Activated CD4-positive, alpha-beta memory T cell treated with anti-CD3 and anti-CD28 coated beads for 36 hours (primary cell): ENCODE results near the gene DNAH8. TPM values are rescaled to one million over a fixed set of nuclear protein-coding genes. Genes with fewer than 3 reads are reported as not detected.

Experiments used
- CTCF ChIA-PET: fragments of 350-600 bp; sonication (Branson Sonifier 250); formaldehyde crosslinking; loops from one replicate; lab custom pipeline; 2021; ENCODE audit warnings: antibody characterized with exemption, inconsistent platforms; lab: Charles Lee
- POLR2A ChIA-PET: fragments of 350-600 bp; sonication (Branson Sonifier 250); formaldehyde crosslinking; loops from one replicate; lab custom pipeline; 2021; ENCODE audit warnings: antibody characterized with exemption; lab: Charles Lee
- DNase-seq: peaks from one replicate; pipeline ENCODE4 v3.0.0-alpha.2; 2020
- H3K27ac Mint-ChIP-seq: one replicate; pipeline ENCODE4 v1.8.0; 2021; ENCODE audit warnings: mixed read lengths
- H3K27me3 Mint-ChIP-seq: one replicate; pipeline ENCODE4 v1.8.0; 2021; ENCODE audit warnings: mixed read lengths
- H3K36me3 Mint-ChIP-seq: one replicate; pipeline ENCODE4 v1.8.0; 2021; ENCODE audit warnings: mixed read lengths
- H3K4me1 Mint-ChIP-seq: one replicate; pipeline ENCODE4 v1.8.0; 2021; ENCODE audit warnings: low read depth, mixed read lengths
- H3K4me3 Mint-ChIP-seq: one replicate; pipeline ENCODE4 v1.8.0; 2021; ENCODE audit warnings: mild to moderate bottlenecking, mixed read lengths
- H3K9me3 Mint-ChIP-seq: one replicate; pipeline ENCODE4 v1.8.0; 2021; ENCODE audit warnings: mixed read lengths
- intact Hi-C: fragments of 100-400 bp; cut with micrococcal nuclease; formaldehyde crosslinking; loops from one replicate; pipeline ENCODE4 v1.15.1; 2023
- total RNA-seq, 2 experiments: library from RNA; stranded (reverse); gene quantifications; one replicate each; pipeline ENCODE4 v1.2.3, GENCODE V29; 2021

The DNAH8 gene, protein sequence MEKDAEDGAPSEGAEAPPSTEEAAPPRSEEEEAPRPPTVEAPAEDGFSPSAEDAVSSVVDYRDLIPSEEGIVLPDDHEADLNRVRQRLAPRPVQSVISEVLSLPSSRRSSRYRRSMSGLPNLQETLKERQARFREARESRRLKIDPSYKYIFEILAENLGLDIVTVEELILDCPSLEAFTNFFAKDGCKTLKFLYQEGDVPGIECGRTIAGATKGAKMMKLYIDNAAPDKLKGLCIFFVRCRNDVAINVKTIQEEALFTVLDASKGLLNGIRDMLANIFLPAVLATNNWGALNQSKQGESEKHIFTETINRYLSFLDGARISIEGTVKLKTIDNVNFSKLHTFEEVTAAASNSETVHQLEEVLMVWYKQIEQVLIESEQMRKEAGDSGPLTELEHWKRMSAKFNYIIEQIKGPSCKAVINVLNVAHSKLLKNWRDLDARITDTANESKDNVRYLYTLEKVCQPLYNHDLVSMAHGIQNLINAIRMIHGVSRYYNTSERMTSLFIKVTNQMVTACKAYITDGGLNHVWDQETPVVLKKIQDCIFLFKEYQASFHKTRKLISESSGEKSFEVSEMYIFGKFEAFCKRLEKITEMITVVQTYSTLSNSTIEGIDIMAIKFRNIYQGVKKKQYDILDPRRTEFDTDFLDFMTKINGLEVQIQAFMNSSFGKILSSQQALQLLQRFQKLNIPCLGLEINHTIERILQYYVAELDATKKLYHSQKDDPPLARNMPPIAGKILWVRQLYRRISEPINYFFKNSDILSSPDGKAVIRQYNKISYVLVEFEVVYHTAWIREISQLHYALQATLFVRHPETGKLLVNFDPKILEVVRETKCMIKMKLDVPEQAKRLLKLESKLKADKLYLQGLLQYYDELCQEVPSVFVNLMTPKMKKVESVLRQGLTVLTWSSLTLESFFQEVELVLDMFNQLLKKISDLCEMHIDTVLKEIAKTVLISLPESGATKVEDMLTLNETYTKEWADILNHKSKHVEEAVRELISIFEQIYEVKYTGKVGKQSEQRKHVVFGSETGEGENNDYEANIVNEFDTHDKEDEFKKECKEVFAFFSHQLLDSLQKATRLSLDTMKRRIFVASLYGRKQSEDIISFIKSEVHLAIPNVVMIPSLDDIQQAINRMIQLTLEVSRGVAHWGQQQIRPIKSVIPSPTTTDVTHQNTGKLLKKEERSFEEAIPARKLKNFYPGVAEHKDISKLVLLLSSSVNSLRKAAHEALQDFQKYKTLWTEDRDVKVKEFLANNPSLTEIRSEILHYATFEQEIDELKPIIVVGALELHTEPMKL (N-terminal part only)
- total RNA-seq, result under 1 TPM; 0.02 to 0.22 TPM

DNA sequence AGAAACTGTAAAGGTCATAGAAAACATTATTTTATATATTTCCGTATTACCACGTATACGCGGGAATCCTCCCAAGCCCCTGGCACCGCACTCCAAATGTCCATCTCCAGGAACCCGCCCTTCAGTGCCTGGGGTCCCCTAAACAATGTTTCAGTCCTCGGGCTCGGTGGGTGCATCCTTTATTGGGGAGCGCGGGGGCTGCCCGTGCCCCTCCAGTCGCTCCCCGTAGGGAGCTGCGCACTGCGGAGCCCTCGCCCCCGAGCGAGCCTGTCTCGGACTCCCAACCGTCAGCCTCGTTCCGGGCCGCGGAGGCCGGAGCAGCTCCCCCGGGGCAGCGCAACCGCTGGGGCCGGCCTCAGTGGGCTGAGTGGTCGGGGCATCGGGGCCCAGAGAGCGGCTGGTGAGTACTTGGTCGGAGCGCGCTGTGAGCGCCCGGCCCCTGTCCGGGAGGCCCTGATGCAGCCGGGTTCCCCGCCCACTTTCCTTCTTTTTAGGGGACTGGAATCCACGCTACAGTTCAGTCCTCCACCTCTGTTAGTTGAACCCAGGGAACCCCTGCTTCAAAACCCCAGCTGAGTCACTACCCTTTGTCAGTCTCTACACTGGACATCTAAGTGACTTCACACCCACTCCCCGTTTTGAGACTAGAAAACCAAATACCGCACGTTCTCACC is at the start of gene DNAH8:
TSS of gene DNAH8 (plus strand) at position 296 of the 674 bp plus-strand sequence. CDS start 7,499 bp downstream, outside the sequence.
- intact Hi-C loops, result no loop called here
- Mint-ChIP-seq H3K4me3 (peak within 1 kb of the TSS; percentile 17), H3K27me3 (peaks cover 28% of the 10 kb centered on the region), H3K27ac (peak within 1 kb of the TSS; percentile 42), H3K4me1 (peaks cover 15% of the 10 kb centered on the region), H3K9me3 (no peaks in the 10 kb centered on the region), H3K36me3 (no peaks in the 10 kb centered on the region)
- ChIA-PET POLR2A (interaction anchor here (0.8 to 0.9 kb wide), 2 partner anchors 10 to 12 kb away, joined by 3 read pairs; partner anchors contain the start of gene GLO1), CTCF (interaction anchor here (1.2 kb wide), 1 partner anchor 221 kb away, joined by 3 read pairs; no protein-coding TSS in a partner anchor)
- peak; percentile 12 for DNase-seq

DNA sequence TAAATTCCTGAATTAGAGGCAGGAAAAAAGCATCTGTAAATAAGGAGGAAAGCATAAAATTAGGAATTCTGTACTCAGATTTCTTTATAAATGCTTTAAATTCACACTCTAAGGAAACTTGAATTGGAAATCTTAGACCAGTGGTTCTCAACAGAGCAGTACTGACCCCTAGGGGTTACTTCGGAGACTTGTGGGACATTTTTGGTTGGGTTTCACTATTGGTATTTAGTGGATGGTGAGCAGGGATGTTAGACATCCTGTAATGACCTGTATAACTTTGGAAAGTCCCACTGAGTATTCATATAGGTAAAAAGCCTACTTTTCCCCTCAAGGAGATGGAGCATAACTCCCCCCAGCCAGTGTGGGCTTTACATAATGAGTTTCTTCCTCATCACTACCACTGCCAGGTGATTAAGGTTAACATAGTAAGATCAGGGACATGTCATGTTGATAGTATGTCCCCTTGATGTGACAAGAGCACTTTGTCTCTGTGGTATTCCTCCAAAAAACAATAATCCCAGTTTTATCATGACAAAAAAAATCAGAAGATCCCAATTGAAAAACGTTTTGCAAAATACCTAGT is 43.1 kb upstream of the DNAH8 start:
- CTCF ChIA-PET, result interaction anchor here (1.2 kb wide), 1 partner anchor 178 kb away, joined by 4 read pairs; no protein-coding TSS in a partner anchor
- peaks cover 2% of the 10 kb centered on the region for H3K9me3 Mint-ChIP-seq
- DNase-seq, result peak; percentile 39
- POLR2A ChIA-PET, result no interaction called here
- peaks cover 38% of the 10 kb centered on the region for H3K4me1 Mint-ChIP-seq
- intact Hi-C loops, result loop anchor here (1.0 to 10.0 kb wide), 5 partner anchors 25 to 967 kb away; no protein-coding TSS in a partner anchor
- no peaks in the 10 kb centered on the region for H3K27me3 Mint-ChIP-seq
- no peak overlapping the region for H3K4me3 Mint-ChIP-seq
- peaks cover 25% of the 10 kb centered on the region for H3K36me3 Mint-ChIP-seq
- H3K27ac Mint-ChIP-seq, result peak overlapping the region; percentile 20

DNA sequence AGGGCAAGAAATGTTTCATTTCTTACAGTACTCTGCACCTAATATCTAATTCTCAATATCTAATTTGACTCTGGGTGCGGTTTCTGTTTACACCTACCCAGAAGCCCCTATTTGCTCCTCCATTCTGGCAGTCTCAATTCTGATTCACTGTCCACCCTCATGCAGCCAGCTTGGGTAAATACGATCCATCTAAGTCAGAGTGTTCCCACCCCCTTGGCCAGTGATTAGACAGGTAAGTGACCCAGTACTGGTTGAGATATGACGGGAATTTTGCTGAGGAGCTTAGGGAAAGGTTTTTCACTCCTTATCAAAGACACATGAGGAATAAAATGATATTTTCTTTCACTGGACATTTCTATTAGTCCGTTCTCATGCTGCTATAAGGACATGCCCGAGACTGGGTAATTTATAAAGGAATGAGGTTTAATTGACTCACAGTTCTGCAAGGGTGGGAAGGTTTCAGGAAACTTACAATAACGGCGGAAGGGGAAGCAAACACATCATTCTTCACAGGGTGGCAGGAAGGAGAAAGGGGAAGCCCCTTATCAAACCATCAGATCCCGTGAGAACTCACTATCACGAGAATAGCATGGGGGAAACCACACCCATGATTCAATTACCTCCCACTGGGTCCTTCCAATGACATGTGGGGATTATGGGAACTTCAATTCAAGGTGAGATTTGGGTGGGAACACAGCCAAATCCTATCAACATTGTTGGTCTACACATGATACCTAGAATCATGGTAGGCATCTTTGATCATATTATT is 41.5 kb upstream of the DNAH8 start:
- Mint-ChIP-seq H3K9me3 (peaks cover 2% of the 10 kb centered on the region), H3K4me1 (peaks cover 42% of the 10 kb centered on the region), H3K4me3 (no peak overlapping the region), H3K36me3 (peaks cover 33% of the 10 kb centered on the region), H3K27ac (peak overlapping the region; percentile 76), H3K27me3 (no peaks in the 10 kb centered on the region)
- POLR2A ChIA-PET, result interaction anchor here (0.6 kb wide), 1 partner anchor 195 kb away, joined by 6 read pairs; no protein-coding TSS in a partner anchor
- CTCF ChIA-PET, result interaction anchor here (0.8 kb wide), 1 partner anchor 981 kb away, joined by 3 read pairs; no protein-coding TSS in a partner anchor
- intact Hi-C loops, result loop anchor here (2.0 to 10.0 kb wide), 3 partner anchors 23 to 969 kb away; no protein-coding TSS in a partner anchor
- peak; percentile 37 for DNase-seq

DNA sequence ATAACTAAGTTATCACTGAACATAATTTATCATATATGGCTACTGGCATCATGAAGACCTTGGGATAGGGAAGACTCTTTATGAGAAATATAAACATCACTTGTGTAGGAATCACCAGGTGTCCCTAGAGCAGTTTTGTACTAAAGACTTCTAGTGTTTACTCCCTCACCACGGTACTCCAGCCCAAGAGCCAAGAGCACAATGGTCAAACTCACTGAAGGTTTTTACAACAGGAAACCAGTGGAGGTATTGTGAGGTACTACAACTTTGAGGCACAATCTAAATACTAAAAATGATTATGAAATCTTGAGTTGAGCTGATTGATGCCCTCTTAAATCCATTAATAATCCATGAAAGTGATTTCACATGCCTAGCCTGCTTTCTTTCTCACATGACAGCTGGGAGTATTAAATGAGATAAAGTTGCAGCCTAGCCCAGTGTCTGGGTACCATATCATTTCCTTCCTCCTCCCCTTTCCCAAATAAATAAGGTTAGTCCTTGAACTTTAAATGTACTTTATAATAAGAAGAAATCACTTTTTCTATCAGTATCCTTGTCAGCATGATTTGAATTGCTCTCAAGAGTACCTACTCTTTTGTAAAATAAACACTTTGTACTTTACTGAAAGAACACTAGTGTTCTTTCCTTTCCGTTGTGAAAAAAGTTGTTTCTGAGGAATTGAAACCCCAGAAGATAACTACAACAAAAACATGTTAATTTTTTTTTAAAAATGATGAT is 38.7 kb upstream of the DNAH8 start:
- no peak for DNase-seq
- intact Hi-C loops, result loop anchor here (10.0 kb wide), 1 partner anchor 972 kb away; no protein-coding TSS in a partner anchor
- peak overlapping the region; percentile 21 for H3K27ac Mint-ChIP-seq
- peaks cover 2% of the 10 kb centered on the region for H3K9me3 Mint-ChIP-seq
- H3K4me3 Mint-ChIP-seq, result no peak overlapping the region
- peaks cover 42% of the 10 kb centered on the region for H3K4me1 Mint-ChIP-seq
- POLR2A ChIA-PET, result no interaction called here
- CTCF ChIA-PET, result no interaction called here
- no peaks in the 10 kb centered on the region for H3K27me3 Mint-ChIP-seq
- peaks cover 36% of the 10 kb centered on the region for H3K36me3 Mint-ChIP-seq

DNA sequence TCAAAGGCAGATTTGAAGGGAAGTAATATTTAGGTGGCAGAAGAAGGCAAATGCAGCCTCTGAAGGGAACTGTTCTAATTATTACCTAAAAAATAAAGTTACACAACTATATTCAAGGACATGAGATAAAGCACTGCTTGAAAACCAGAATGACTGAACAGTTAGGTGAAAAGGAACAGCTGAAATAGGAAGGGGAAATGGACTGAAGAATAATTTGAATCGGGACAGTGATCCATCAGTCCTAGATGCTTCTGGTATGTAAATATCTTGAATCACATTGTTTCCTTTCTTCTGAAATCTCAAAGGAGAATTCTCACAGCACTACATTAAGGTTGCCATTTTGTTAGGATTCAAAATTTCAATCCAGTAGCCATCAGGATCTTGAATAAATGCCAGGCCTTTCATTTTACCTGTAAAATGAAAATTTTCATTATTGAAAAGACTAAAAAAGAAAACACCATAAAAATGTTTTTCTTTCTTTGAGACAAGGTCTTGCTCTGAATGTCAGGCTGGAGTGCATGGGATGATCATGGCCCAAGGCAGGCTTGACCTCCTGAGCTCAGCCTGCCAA is 38.1 kb upstream of the DNAH8 start:
- H3K4me1 Mint-ChIP-seq, result peaks cover 40% of the 10 kb centered on the region
- POLR2A ChIA-PET, result no interaction called here

DNA sequence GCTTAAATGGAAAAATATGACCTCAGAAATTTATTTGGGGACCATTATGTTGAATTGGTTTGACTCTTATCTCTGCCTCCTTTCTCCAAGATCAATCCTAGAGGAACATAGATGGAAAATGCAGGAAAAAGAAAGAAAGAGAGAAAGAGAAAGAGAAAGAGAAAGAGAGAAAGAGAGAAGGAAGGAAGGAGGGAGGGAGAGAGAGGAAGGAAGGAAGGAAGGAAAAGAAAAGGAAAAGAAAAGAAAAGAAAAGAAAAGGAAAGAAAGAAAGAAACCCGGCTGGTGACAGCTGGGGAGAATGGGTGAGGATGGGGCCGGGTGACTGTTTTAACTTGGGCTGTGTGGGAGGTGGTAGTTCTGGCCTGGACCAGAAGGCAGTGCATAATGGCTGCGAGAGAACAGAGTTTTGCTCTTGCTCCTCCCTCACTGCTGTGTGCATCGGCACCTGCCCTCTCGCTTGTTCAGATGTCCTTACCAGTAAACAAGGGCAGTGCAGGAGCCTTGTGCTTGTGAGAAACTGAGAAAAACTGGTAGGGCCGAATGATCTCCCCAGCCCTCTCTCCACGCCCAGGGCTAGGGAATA is 36.8 kb upstream of the DNAH8 start:
- Mint-ChIP-seq H3K4me3 (no peak overlapping the region), H3K27ac (no peak overlapping the region)
- intact Hi-C loops, result loop anchor here (10.0 kb wide), 1 partner anchor 973 kb away; no protein-coding TSS in a partner anchor

More for the DNA sequence above, 38.1 kb upstream of the DNAH8 start:
- H3K27me3 Mint-ChIP-seq, result no peaks in the 10 kb centered on the region
- H3K9me3 Mint-ChIP-seq, result peaks cover 2% of the 10 kb centered on the region
- no peak for DNase-seq
- CTCF ChIA-PET, result no interaction called here
- peaks cover 43% of the 10 kb centered on the region for H3K36me3 Mint-ChIP-seq
- H3K4me3 Mint-ChIP-seq, result no peak overlapping the region
- H3K27ac Mint-ChIP-seq, result peak overlapping the region; percentile 43
- intact Hi-C loops, result loop anchor here (10.0 kb wide), 1 partner anchor 972 kb away; no protein-coding TSS in a partner anchor

DNA sequence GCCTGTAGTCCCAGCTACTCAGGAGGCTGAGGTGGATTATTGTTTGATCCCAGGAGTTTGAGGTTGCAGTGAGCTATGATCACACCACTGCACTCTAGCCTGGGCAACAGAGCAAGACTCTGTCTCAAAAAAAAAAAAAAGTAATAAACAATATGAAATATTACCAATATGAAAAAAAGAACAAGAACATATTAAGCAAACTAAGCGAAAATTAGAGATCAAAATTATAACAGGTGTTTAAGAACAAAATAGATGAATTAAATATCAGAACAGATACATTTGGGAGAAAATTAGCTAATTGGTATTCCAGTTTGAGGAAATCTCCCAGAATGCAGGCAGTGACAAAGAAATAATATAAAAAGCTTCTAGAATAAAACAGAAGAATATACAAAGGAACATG is 35.4 kb upstream of the DNAH8 start:
- peaks cover 42% of the 10 kb centered on the region for H3K36me3 Mint-ChIP-seq
- H3K4me3 Mint-ChIP-seq, result no peak overlapping the region
- DNase-seq, result no peak
- ChIA-PET POLR2A (no interaction called here), CTCF (no interaction called here)
- no peaks in the 10 kb centered on the region for H3K27me3 Mint-ChIP-seq
- intact Hi-C loops, result loop anchor here (10.0 kb wide), 1 partner anchor 975 kb away; no protein-coding TSS in a partner anchor
- H3K4me1 Mint-ChIP-seq, result peaks cover 20% of the 10 kb centered on the region
- no peak overlapping the region for H3K27ac Mint-ChIP-seq
- H3K9me3 Mint-ChIP-seq, result no peaks in the 10 kb centered on the region

More for the DNA sequence above, 36.8 kb upstream of the DNAH8 start:
- Mint-ChIP-seq H3K4me1 (peaks cover 33% of the 10 kb centered on the region), H3K36me3 (peaks cover 44% of the 10 kb centered on the region), H3K27me3 (no peaks in the 10 kb centered on the region), H3K9me3 (peaks cover 2% of the 10 kb centered on the region)
- POLR2A ChIA-PET, result no interaction called here
- CTCF ChIA-PET, result no interaction called here
- DNase-seq, result no peak

DNA sequence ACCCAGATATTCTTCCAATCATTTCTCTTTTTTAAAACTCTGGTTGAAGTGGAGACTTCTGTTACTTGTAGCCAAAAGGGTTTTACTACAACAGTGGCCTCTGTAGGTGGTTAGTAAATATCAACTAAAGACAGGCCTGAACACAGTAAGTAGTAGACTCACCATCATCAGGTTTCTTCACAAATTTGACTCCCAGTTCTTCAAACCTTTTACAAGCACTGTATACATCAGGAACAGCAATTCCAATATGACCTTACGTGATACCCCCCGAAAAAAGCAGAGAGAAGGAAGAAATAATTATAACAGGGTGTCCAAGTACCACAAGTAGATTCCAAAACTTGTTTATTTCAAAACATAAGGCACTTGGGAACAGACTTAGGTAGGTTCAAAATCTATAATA is 33.3 kb upstream of the DNAH8 start:
- intact Hi-C loops, result no loop called here
- Mint-ChIP-seq H3K36me3 (peaks cover 24% of the 10 kb centered on the region), H3K4me3 (no peak overlapping the region), H3K9me3 (no peaks in the 10 kb centered on the region), H3K27me3 (no peaks in the 10 kb centered on the region), H3K27ac (no peak overlapping the region), H3K4me1 (peaks cover 5% of the 10 kb centered on the region)
- DNase-seq, result no peak
- ChIA-PET CTCF (no interaction called here), POLR2A (no interaction called here)

DNA sequence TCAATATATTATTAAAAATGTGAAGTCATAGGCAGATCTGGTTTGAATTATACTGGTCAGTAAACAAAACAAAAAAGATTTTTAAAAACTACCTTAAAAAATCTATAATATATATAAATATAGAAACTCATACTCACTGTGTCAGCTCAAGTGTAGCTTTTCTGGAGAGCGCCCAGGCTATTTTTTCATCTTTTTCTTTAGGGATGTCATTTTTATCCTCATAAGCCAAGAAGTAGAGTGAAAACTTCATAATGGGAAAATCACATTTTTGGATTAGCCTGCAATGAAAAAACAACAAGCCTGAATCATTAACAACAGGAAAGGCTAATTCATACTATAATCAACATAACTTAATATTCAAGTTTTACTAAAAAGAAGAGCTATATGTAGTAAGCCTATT is 30.9 kb upstream of the DNAH8 start:
- H3K36me3 Mint-ChIP-seq, result peaks cover 15% of the 10 kb centered on the region
- H3K4me1 Mint-ChIP-seq, result peaks cover 7% of the 10 kb centered on the region
- H3K4me3 Mint-ChIP-seq, result no peak overlapping the region
- H3K9me3 Mint-ChIP-seq, result no peaks in the 10 kb centered on the region
- intact Hi-C loops, result no loop called here
- no peak overlapping the region for H3K27ac Mint-ChIP-seq
- no peak for DNase-seq
- CTCF ChIA-PET, result no interaction called here
- POLR2A ChIA-PET, result no interaction called here
- H3K27me3 Mint-ChIP-seq, result no peaks in the 10 kb centered on the region
